NB4 (cell line): ENCODE data around the gene CARMIL1.

Experiments used
- MYC ChIP-seq: IDR thresholded peaks from 2 replicates; pipeline ENCODE4 v1.6.1; 2011; ENCODE audit warnings: low read depth, low read length
- POLR2A ChIP-seq: IDR thresholded peaks from 2 replicates; pipeline ENCODE4 v1.6.1; 2011; ENCODE audit warnings: mild to moderate bottlenecking; ENCODE audit not compliant: insufficient read length; ENCODE audit errors: extremely low read depth
- TF ChIP-seq, protein P1 (sequence below): IDR thresholded peaks from one replicate; pipeline ENCODE4 v1.5.1; 2012; ENCODE audit warnings: low read depth, low read length
- TF ChIP-seq, protein P2 (sequence below): IDR thresholded peaks from 2 replicates; pipeline ENCODE4 v1.6.1; 2011; ENCODE audit warnings: low read depth, low read length

GRCh38 chr6:25630508-25631278 is 351.5 kb downstream of the CARMIL1 start:
- TF ChIP-seq MYC (no peak), POLR2A (no peak)
- TF ChIP-seq, protein P1, sequence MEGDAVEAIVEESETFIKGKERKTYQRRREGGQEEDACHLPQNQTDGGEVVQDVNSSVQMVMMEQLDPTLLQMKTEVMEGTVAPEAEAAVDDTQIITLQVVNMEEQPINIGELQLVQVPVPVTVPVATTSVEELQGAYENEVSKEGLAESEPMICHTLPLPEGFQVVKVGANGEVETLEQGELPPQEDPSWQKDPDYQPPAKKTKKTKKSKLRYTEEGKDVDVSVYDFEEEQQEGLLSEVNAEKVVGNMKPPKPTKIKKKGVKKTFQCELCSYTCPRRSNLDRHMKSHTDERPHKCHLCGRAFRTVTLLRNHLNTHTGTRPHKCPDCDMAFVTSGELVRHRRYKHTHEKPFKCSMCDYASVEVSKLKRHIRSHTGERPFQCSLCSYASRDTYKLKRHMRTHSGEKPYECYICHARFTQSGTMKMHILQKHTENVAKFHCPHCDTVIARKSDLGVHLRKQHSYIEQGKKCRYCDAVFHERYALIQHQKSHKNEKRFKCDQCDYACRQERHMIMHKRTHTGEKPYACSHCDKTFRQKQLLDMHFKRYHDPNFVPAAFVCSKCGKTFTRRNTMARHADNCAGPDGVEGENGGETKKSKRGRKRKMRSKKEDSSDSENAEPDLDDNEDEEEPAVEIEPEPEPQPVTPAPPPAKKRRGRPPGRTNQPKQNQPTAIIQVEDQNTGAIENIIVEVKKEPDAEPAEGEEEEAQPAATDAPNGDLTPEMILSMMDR: no peak
- TF ChIP-seq, protein P2, sequence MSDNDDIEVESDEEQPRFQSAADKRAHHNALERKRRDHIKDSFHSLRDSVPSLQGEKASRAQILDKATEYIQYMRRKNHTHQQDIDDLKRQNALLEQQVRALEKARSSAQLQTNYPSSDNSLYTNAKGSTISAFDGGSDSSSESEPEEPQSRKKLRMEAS: no peak
